Neural cell (in vitro differentiated cells): ENCODE measurements around the gene RECK.

Experiments
- CTCF ChIP-seq: fragments of 450-650 bp; IDR thresholded peaks from 2 replicates; pipeline ENCODE4 v1.5.1; 2014; ENCODE audit warnings: antibody characterized with exemption, mild to moderate bottlenecking, moderate library complexity; ENCODE audit not compliant: poor library complexity, severe bottlenecking
- EP300 ChIP-seq: fragments of 450-650 bp; conservative IDR thresholded peaks from 2 replicates; pipeline ENCODE4 v1.6.1; 2014; ENCODE audit warnings: antibody characterized with exemption, mild to moderate bottlenecking, moderate library complexity; ENCODE audit not compliant: poor library complexity, severe bottlenecking
- EZH2 ChIP-seq: fragments of 200-600, 300-800 bp; shearing (Covaris generic), sonication (generic); IDR thresholded peaks from 2 replicates; pipeline ENCODE4 v1.6.1; 2014; ENCODE audit warnings: antibody characterized with exemption, low read length, borderline replicate concordance, mild to moderate bottlenecking; ENCODE audit not compliant: insufficient read depth, poor library complexity, severe bottlenecking
- POLR2AphosphoS5 ChIP-seq: IDR thresholded peaks from 2 replicates; pipeline ENCODE4 v1.6.1; 2012
- TAF1 ChIP-seq: IDR thresholded peaks from 2 replicates; pipeline ENCODE4 v1.6.1; 2012; ENCODE audit warnings: low read depth

GRCh38 chr9:36161187-36161586 lies 124.5 kb downstream of the RECK start:
- TF ChIP-seq TAF1 (no peak), CTCF (no peak), POLR2AphosphoS5 (no peak), EZH2 (no peak), EP300 (no peak)
